ENCODE measurements around the gene SDC3.

Gene SDC3

DNA sequence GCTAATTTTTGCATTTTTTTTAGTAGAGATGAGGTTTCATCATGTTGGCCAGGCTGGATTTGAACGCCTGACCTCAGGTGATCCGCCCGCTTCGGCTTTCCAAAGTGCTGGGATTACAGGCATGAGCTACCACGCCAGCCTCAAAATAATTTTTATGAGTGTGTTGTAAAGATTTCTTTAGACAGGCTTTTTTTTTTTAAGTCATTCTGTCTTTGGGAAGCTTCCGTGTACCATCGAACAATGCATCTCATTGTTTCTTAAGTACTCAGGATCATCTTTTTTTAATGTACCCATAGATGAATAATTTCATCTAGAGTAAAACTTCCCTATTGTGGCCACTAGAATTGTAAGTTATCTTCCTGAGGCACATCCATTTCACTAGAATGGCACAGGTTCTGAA lies 19.6 kb upstream of the SDC3 start:
- DNase-seq: no peak

DNA sequence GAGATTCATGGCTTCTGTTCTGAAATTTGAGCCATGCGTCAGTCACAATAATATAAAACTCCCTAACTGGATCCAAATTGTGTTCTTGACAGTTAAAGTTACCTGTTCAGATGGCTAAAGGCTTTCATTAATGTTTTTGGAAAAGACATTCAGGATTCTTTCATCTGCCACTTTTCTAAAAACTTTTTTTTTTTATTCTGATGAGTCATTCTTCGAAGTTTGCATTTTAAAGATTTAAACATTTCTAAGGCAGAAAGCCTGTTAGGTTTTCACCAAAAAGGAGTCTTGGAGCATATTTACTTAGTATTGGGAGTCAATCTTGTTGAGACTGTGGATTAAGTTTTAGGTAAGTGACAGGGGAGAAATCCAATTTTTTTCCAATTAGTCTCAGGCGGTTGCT lies 18.9 kb upstream of the SDC3 start:
- no peak for DNase-seq

DNA sequence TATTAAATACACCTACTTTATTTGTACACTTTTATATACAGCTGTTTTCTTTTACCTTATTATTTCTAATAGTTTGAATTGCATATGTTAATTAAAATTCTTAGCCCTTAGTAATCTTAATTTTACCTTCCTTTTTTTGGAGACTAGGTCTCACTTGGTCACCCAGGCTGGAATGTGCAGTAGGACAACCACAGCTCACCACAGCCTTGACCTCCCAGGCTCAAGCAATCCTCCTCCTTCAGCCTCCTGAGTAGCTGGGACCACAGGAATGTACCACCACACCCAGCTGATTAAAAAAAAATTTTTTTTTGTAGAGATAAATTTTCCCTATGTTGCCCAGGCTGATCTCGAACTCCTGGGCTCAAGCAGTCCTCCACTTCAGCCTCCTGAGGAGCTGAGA lies 15.0 kb upstream of the SDC3 start:
- no peak for DNase-seq

DNA sequence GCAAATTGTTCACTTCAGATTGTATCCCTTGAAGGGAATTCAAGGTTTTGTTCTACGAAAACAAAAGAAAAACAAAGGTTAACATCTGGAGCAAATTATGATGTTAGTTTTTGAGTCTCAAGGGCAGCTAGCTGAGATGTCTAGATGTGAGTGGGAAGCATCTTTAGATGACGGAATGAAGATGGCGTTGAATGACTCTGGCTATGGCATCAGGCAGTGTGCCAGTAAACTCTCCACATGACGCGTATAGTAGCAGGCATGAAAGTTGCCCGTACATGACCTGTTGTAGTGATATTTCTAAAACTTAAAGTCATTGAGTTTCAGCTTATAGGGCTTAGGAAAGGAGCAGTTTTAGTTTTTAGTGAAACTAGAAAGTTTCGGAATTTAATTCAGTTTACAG lies 12.3 kb upstream of the SDC3 start:
- DNase-seq: no peak

DNA sequence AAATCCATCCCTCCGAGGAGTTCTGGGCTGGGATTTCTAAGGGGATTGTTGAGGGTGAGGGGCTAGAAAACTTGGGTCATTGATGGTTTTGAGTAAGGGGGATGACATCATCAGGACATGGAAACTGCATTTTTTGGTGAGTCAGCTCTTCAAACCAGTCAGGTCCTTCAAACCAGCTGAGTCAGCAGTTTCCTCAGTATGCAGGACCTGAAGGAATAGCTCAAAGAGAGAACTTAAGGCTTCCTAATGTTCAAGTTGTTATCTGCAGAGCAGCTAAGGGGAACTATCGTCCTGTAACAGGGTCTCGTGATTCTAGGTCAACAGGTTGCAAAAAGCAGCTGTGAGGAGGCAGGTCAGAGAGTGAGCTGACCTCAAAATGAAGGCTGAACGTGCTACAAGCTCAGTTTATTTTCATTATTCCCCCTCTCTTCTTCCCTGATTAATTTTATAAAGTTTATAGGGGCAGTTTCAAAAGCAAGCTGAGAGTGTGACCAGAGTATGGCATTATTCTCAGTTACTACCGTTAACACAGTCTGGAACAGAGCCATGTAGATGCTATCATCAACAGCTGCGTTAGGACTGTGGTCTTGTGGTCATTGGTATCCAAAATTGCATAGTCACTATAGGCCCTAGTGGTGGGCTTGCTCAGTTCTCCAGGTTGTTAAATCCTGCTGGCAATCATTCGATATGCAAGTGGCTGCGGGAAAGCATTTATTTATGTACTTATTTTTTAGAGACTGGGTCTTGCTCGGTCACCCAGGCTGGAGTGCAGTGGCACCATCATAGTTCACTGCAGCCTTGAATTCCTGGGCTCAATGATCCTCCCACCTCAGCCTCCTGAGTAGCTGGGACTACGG lies 10.7 kb upstream of the SDC3 start:
- no peak for DNase-seq

DNA sequence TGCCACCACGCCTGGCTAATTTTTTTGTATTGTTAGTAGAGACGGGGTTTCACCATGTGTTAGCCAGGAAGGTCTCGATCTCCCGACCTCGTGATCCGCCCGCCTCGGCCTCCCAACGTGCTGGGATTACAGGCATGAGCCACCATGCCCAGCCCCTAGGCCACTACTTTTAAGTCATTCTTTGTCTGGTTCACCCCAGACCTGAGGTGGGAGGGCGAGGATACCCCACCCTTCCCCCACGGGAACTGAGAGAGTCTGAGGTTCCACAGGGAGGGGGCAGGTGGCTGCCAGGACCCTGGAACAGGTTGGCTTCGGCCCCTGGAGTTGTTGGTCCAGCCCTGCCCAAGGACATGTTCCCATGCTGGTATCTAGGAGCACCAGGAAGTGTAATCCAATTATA lies 7.7 kb upstream of the SDC3 start:
- DNase-seq: no peak

DNA sequence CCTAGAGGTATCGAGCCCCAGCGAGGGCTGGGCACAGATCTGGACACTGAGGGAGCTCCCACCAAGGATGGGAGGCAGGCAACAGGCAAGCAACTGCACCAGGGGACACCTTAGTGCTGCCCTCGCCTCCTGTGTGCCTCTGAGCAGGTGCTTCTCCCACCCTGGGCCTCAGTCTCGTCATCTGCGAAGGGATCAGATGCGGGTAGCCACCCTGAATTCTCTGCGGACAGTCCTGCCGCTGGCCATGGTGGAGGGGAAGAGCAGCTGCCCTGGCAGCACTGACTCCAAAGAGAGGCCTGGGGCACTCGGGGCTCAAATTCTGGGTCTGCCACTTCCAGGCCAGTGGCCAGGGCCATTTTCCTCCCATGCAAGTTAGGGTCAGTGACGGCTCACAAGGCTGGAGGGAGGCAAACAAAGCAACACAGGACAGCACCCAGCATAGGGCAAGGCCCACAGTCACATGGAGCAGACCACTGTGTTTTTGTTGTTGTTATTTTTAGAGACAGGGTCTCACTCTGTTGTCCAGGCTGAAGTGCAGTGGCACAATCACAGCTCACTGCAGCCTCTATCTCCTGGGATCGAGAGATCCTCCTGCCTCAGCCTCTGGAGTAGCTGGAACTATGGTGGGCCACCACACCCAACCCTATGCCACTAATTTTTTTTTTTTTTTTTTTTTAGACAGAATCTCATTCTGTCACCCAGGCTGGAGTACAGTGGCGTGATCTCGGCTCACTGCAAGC lies 7.1 kb upstream of the SDC3 start:
- no peak for DNase-seq

DNA sequence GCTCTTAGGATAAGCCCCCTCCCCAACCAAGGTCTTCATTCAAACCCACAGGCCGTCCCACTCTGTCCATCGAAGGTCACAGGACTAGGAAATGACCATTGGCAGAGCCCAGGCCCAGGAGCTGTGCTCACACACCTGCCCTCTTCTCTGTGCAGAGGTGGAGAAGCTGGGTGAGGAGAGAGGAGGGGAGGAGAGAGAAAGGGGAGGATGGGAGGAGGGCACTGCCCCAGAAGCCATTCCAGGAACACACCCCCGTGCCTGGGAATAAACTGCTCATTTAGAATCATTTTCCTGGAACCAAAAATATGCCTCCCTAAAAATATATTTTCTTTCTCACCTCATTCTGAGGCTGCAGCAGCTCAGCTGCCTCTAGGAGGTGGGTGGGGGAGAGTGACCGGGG lies 6.4 kb upstream of the SDC3 start:
- DNase-seq: no peak

DNA sequence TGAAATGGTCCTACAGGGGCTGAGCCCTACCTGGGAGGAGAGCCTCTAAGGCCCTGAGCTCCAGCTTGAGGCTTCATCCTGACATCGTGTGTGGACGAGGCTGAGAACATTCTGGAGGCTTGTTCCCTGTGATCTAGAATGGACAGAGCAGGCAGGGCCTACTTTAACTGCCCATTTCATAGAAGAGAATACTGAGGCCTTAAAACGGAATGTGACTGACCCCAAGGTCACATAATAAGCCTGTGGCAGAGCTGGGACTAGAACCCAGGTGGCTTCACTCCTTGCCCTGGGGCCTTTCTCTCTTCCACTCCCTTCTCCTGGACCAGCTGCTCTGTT lies 6.0 kb upstream of the SDC3 start:
- DNase-seq: no peak

DNA sequence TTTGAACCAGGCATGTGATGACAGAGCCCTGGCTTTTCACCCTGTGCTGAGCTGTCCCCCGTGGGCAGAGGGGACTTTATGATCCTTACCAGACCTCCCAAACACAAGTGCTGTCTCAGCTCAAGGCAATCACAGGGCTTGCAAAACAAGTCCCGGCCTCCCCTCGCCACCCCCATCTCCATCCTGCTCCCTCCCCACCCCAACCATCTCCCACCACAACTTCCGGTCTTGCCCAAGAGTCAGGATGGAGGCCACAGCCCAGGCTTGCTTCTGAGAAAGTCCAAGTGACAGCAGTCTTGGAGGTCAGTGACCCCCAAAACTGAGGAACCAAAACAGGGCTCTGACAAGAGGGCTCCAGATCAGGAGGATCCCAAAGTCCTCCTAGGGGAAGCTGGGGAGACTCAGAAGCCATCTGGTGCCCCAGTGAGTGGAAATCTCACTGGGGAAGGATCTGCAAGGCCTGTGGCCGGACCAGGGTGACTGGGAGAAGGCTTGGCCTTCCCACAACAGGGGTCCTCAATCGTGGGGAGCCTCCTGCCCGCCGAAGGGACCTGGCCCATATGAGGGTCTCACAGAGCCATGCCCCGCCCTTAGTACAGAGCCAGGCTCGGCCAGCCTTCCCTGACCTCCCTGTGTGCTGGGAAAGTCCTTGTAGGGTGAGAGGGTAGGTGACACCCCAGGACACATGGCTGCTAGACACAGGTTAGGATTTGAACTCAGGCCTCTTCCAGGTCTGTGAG lies 4.5 kb upstream of the SDC3 start:
- no peak for DNase-seq

DNA sequence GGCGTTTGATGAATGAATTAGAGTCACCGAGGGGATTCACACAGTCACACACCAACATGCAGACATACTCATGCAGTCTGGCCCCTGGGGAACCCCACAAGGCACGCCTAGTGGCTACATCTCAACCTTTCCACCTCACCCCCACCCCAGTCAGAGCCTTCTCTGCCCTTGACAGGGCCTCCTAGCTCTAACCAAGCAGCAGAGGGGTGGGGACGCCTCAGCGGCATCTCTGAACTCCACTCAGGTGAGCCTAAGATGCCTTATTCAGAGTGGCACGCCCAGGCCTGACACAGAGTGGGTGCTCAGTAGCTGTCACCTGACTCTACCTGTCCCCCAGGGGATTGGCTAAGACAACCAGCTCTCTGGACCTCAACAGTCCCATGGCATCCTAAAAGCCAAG lies 3.7 kb upstream of the SDC3 start:
- DNase-seq: no peak

DNA sequence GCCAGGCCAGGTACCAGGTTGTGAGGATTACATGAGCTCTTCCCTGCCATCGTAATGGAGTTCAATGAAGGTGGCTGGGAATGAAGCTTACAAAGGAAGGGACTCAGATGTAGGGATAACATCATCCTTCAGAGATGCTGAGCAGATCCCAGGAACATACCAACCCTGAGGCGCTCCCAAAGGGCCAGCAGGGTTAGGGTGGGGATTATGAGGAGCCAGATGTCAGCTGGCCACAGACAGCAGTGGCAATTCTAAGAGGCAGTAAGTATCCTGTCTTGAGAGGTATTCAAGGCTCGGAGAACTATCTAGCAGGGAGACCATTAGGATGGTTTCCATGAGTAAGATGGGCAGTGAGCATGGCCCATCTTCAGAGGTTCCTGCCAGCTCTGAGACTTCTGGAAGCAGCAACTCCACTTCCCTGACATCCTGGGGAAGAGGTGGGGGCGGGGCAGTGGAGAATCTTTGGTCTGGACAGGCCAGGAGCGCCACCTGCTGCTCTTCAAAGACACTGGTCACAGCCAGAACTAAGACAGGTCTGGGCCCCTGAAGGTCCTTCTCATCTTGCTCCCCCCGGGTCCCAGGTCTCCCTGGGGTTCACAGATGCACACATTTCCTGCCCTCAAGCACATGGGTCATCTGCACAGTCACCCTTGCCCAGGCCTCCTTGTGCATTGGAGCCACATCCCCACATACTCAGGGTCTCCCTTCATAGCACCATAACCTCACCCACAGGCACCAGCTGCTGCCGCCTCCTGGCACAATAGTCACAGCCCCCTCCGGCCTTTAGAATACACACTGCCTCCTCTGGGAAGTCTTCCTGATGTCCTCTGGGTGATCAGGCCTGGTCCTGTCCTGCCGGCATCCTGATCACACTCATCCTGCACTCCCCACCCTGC lies 2.7 kb upstream of the SDC3 start:
- DNase-seq: peak; percentile 49

DNA sequence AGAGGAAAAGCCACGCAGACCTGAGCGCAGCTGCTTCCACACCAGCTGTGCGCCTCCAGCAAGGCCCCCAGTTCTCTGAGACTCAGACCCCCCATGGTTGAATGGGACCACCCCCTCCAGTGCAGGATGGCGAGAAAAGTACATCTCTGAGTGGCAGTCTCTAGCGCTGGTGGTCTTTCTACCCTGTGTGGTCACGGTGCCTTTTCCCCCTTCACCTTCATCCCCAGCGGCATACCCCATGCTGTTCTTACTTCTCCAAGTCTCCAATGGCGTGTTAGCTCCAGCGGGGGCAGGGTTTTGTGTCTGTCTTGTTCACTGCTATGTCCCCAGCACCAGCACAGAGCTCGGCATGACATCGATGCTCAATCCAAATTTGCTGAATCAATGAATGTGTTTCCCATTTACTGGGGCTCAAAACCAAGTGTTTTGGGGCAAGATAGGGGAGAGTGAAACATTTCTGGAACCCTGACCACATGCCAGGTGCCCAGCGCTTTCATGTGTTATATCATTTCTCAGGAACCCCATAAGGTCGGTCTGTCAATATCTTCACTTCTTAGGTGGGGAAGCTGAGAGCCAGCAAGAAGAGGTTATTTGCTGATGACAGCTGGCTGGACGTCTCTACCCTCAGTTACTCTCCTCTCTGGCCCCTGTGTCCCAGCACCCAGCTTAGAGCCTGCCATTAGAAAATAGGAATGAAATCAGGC lies 959 bp upstream of the SDC3 start:
- DNase-seq: no peak

DNA sequence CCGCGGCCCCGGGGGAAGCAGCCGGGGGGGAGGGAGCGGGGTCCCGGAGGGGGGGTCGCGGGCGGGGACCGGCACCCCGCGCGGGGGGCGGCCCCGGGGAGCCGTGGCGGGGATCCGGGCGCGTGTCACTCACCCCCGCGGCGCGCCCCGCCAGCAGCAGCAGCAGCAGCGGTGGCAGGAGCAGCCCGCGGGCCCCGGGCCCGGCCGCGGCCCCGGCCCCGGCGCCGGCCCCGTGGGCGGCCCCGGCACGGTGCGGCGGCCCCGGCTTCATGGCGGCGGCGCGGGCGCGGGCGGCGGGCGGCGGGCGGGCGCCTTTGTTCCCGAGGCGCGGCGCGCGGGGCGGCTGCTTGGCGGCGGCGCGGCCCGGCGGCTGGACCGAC lies 252 bp downstream of the SDC3 start:
- DNase-seq: no peak

DNA sequence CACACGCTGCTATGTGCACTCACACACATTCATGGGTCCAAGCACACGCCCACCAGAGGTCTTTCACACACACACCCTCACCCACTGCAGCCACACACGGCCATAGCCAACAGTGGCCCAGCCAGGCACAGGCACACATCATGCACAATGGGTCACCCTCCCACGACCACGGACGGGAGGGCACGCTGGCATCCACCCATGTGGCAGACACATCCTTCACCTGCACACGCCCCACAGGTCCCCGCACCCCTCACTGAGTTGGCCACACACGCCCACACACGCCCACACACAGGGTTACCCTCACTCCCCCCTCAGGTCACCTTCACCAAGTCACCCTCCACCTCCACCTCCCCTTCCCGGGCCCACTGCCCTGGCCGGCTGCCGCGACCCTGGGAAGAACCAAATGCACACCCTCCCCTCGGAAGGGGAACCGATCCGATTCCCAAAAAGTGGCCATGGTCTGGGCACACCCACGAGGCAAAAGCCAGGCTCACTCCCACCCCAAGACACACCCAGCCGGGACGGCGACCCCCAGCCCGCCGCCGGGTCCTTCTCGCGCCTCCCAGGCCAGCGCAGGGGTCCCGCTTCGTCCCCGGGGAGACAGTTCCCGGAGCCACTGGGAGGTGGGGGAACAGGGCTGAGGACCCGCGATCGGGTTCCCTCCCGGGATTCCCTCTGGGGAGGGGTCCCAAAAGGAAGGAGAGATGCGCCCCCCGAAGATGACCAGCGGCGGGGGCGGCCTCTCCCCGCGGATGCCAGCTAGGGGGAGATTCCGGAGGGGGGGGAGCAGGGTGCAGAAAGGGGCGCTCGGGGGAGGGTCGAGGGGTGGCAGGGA lies 860 bp downstream of the SDC3 start:
- no peak for DNase-seq

DNA sequence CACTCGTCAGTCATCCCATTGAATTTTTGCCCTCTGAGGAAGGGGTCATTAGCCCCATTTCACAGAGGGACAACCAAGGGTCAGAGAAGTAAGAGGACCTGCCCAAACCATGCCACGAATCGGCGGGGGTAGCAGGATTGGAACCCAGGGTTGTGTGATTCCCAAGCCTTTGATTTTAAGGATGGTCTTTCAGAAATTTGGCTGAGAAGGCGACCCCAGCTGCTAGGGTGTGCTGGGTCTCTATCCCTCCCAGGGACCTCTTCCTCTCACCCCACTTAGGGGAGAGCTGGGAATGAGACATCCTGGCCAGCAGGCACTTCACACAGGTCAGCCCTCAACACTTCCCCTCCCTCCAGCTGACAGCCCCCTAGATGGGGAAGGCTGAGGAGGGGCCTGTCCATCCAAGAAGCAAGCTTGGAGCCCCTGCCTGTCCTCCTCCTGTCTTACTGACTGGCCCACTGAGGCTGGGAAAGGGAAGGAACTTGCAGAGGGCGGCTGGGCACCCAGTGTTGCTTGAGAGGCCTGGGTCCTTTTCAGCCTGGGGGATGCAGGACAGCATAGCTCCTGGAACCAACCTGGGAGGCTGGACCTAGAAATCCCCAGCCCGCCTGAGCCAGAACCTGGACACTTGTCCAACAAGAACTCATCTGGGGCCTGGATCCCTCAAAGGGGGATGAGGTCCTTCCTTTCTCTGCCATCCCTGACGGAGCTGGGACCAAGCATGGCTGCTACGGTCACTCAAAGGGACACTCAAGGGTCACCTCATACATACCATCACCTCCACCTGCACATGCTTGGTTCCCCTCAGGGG lies 1.7 kb downstream of the SDC3 start:
- no peak for DNase-seq

DNA sequence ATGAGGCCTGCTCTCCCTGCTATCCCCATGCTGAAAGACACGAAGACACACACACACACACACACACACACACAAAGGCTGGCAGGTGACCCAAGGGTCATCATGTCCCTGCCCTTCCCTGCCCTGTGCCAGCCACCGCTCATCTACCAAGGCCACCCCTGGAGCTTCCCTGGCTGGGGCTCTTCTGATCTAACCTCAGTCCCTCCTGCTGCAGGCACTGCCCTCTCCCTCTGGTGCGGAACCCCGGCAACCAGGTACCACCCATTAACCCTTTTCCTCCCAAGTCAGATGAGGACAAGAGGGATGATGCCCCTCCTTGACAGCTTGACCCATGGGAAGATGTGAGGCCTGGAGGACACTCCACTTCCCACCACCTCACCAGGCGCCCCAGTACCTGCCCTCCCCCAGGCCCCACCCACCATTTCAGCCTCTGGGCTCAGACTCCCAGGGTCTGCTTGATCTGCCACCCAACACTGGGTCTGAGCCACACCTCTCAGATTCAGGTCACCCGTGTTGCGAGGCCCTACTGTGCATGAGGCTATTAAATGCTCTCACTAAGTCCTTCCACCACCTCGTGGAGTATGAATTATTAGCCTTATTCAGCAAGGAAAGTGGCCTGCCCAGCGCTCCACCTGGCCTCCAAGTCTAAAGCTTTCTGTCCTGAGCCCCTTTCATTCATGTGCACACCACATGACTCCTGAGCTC lies 2.5 kb downstream of the SDC3 start:
- no peak for DNase-seq

DNA sequence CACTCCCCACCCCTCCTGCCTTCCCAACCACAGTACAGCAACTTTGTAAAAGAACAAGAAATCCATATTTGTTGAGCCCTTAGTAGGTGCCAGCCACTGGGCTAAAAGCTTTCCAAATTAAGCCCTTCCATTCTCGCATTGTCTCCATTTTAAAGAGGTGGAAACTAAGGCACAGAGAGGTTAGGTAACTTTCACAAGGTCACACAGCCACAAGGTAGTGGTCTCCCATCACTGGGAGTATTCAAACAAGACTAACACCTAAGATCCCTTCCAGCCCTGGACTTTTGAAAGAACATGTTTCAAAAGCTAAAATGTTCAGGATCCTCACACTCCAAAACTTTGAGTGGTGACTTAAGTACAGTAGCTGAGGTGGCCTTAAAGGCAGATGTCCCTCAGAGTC lies 3.2 kb downstream of the SDC3 start:
- DNase-seq: no peak

DNA sequence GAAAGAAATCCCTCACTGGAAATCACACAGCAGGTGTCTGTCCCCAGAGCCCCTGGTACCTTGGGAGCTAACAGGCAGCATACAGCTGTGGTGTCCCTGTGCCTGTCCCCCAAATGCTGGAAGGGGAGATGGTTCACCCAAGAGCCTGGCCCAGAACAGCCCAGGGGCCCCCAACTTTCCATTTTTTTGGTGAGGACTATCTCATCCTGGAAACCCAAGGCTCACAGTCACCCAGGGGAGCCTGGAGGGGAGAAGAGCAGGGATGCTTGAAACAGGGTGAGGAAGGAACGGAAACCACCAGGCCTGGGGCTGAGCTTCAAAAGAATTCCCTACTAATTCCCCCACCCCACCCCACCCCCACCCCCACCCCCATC lies 3.6 kb downstream of the SDC3 start:
- DNase-seq: no peak

Data from CD4-positive, alpha-beta T cell treated with Interleukin-12 subunit alpha and Interleukin-12 subunit beta, for 1 hour (primary cell).